Bronchial epithelial cell (primary cell): ENCODE results near the gene HMOX1. TPM values are rescaled to one million over a fixed set of nuclear protein-coding genes. Genes with fewer than 3 reads are reported as not detected.

Experiments
- DNase-seq: peaks from one replicate; pipeline ENCODE4 v3.0.0-alpha.2; 2010; ENCODE audit warnings: low read depth
- FAIRE-seq: peaks from 2 replicates; lab custom pipeline; 2011; peaks lifted over from hg19 to GRCh38; lab: Jason Lieb, UNC
- H3K27me3 ChIP-seq: 2 replicates; pipeline ENCODE4 v1.5.1; 2011; ENCODE audit warnings: low read length; ENCODE audit not compliant: control insufficient read depth, insufficient read depth
- H3K36me3 ChIP-seq: 2 replicates; pipeline ENCODE4 v1.5.1; 2011; ENCODE audit warnings: low read length; ENCODE audit not compliant: control insufficient read depth, insufficient read depth
- H3K4me3 ChIP-seq: 2 replicates; pipeline ENCODE4 v1.5.1; 2011; ENCODE audit warnings: mild to moderate bottlenecking, low read depth, low read length, control low read depth
- CTCF ChIP-seq: IDR thresholded peaks from 2 replicates; pipeline ENCODE4 v1.5.1; 2011; ENCODE audit warnings: mild to moderate bottlenecking, moderate library complexity, low read length, control low read depth, inconsistent platforms; ENCODE audit not compliant: insufficient read depth, severe bottlenecking
- total RNA-seq: library from RNA; depleted of rRNA; stranded (reverse); fragments of >200 nt; gene quantifications from 2 replicates; pipeline ENCODE4 v1.2.1, GENCODE V29; 2014

The HMOX1 gene
- total RNA-seq, result 3.9 and 5.2 TPM in 2 replicates

GRCh38 chr22:35380537-35381423 lies at the start of gene HMOX1:
Gene HMOX1 (plus strand): TSS chr22:35381096. CDS start chr22:35381174, 78 bp downstream.
- H3K4me3 ChIP-seq, result peak within 1 kb of the TSS; percentile 49
- FAIRE-seq, result no peak
- H3K27me3 ChIP-seq, result no peaks in the 10 kb centered on the region
- TF ChIP-seq CTCF, result peak; percentile 15
- H3K36me3 ChIP-seq, result no peaks in the 10 kb centered on the region
- peak; percentile 61 for DNase-seq

GRCh38 chr22:35332278-35332677 lies 48.6 kb upstream of the HMOX1 start:
- H3K27me3 ChIP-seq, result no peaks in the 10 kb centered on the region
- H3K4me3 ChIP-seq, result no peak overlapping the region
- peaks cover 34% of the 10 kb centered on the region for H3K36me3 ChIP-seq
- DNase-seq, result no peak
- no peak for TF ChIP-seq CTCF
- no peak for FAIRE-seq

- TF ChIP-seq CTCF, result no peak
- Histone ChIP-seq H3K4me3 (no peak overlapping the region), H3K27me3 (no peaks in the 10 kb centered on the region), H3K36me3 (peaks cover 32% of the 10 kb centered on the region)
- no peak for DNase-seq
- no peak for FAIRE-seq
These were observed 47.7 kb upstream of the HMOX1 start for GRCh38 chr22:35333220-35333619.

GRCh38 chr22:35334004-35334403 lies 46.9 kb upstream of the HMOX1 start:
- no peak for TF ChIP-seq CTCF
- Histone ChIP-seq H3K36me3 (peaks cover 29% of the 10 kb centered on the region), H3K27me3 (no peaks in the 10 kb centered on the region), H3K4me3 (no peak overlapping the region)
- FAIRE-seq (no peak), DNase-seq (no peak)

- DNase-seq, result no peak
- TF ChIP-seq CTCF, result no peak
- Histone ChIP-seq H3K4me3 (no peak overlapping the region), H3K36me3 (peaks cover 25% of the 10 kb centered on the region), H3K27me3 (no peaks in the 10 kb centered on the region)
- FAIRE-seq, result no peak
These were observed 45.4 kb upstream of the HMOX1 start for GRCh38 chr22:35335468-35335867.
